ENCODE data around the gene PLA2G4F. TPM values are rescaled to one million over a fixed set of nuclear protein-coding genes. Genes with fewer than 3 reads are reported as not detected.

PLA2G4F gene
- total RNA-seq, 2 experiments from 2014 or later: not detected

GRCh38 chr15:42150219-42150970 is 6.0 kb downstream of the PLA2G4F start:
- ChIA-PET CTCF (no interaction called here), POLR2A (no interaction called here)

GRCh38 chr15:42149493-42150218 is 6.8 kb downstream of the PLA2G4F start:
- ChIA-PET POLR2A (no interaction called here), CTCF (no interaction called here)

- POLR2A ChIA-PET: no interaction called here
- CTCF ChIA-PET: no interaction called here
Observed at GRCh38 chr15:42148808-42149492, 7.5 kb downstream of the PLA2G4F start.

- POLR2A ChIA-PET: no interaction called here
- CTCF ChIA-PET: no interaction called here
Observed at GRCh38 chr15:42147431-42147735, 9.1 kb downstream of the PLA2G4F start.

GRCh38 chr15:42146551-42147430 is 9.6 kb downstream of the PLA2G4F start:
- ChIA-PET POLR2A (no interaction called here), CTCF (no interaction called here)

GRCh38 chr15:42145546-42146455 is 10.6 kb downstream of the PLA2G4F start:
- ChIA-PET POLR2A (no interaction called here), CTCF (no interaction called here)

GRCh38 chr15:42144841-42145375 is 11.5 kb downstream of the PLA2G4F start:
- ChIA-PET CTCF (interaction anchor here (0.9 kb wide), 1 partner anchor 18 kb away, joined by 3 read pairs; no protein-coding TSS in a partner anchor), POLR2A (no interaction called here)

- ChIA-PET POLR2A (no interaction called here), CTCF (interaction anchor here (0.6 to 0.9 kb wide), 2 partner anchors 17 to 372 kb away, joined by 3 to 4 read pairs; no protein-coding TSS in a partner anchor)
Observed at GRCh38 chr15:42143866-42144625, 12.4 kb downstream of the PLA2G4F start.

- ChIA-PET POLR2A (no interaction called here), CTCF (interaction anchor here (0.6 to 1.8 kb wide), 2 partner anchors 9 to 14 kb away, joined by 3 to 4 read pairs; no protein-coding TSS in a partner anchor)
Observed at GRCh38 chr15:42143356-42143755, 13.1 kb downstream of the PLA2G4F start.

GRCh38 chr15:42141795-42142667 is 14.4 kb downstream of the PLA2G4F start:
- ChIA-PET CTCF (interaction anchor here (1.8 kb wide), 1 partner anchor 8 kb away, joined by 4 read pairs; no protein-coding TSS in a partner anchor), POLR2A (no interaction called here)

GRCh38 chr15:42141246-42141645 is 15.2 kb downstream of the PLA2G4F start:
- ChIA-PET POLR2A (no interaction called here), CTCF (interaction anchor here (1.4 kb wide), 1 partner anchor 69 kb away, joined by 3 read pairs; no protein-coding TSS in a partner anchor)

- CTCF ChIA-PET: interaction anchor here (0.6 to 1.4 kb wide), 2 partner anchors 68 to 73 kb away, joined by 3 read pairs; no protein-coding TSS in a partner anchor
- POLR2A ChIA-PET: no interaction called here
Observed at GRCh38 chr15:42140383-42141070, 15.9 kb downstream of the PLA2G4F start.

- CTCF ChIA-PET: interaction anchor here (0.6 to 0.8 kb wide), 2 partner anchors 29 to 73 kb away, joined by 3 read pairs; no protein-coding TSS in a partner anchor
- POLR2A ChIA-PET: no interaction called here
Observed at GRCh38 chr15:42139596-42139995, 16.8 kb downstream of the PLA2G4F start.

- CTCF ChIA-PET: interaction anchor here (0.8 to 2.0 kb wide), 4 partner anchors 9 to 149 kb away, joined by 3 to 14 read pairs (median 3); no protein-coding TSS in a partner anchor
- POLR2A ChIA-PET: no interaction called here
Observed at GRCh38 chr15:42138968-42139386, 17.5 kb downstream of the PLA2G4F start.

- POLR2A ChIA-PET: no interaction called here
- CTCF ChIA-PET: interaction anchor here (0.9 to 2.0 kb wide), 6 partner anchors 9 to 443 kb away, joined by 3 to 14 read pairs (median 3); no protein-coding TSS in a partner anchor
Observed at GRCh38 chr15:42138411-42138810, 18.0 kb downstream of the PLA2G4F start.

Data from activated CD8-positive, alpha-beta memory T cell treated with anti-CD3 and anti-CD28 coated beads for 36 hours (primary cell).